Measurements from ENCODE around the gene ABCA2.

DNA sequence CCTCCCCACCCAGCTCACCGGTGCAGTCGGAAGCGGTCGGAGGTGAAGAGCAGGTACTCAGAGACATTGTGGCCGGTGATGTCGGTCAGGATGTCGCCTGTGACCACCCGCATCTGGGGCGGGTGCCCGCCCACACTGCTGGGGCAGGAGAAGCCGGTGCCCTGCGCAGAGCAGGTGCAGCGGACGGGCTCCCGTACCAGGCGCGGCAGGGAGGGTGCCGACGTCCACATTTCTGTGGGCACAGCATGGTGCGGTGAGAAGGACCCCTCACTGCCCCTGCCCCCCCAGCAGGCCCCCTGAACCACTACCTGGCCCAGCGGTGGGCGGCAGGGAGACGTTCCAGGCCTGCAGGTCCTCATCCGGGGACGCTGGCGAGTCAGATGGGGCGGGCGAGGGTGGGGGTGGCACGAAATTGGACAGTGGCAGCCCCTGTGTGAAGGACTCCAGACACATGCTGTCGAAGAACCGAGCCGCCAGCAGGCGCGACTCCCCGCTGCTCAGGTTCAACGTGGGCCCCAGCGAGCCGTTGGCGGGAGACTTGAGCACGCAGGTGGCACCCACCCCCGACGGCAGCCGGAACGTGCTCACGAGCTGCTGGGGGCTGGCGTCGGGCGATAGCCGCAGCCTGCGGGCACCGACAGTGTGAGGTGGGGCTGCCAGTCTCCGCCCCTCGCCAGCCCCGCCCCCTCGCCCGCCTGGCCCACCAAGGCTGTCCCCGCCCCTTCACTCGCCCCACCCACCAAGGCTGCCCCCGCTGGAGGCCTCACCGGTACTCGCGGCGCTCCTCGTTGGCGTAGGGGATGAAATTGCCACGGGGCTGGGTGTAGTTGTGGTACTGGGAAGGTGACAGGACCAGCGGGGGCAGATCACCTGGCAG is 15.1 kb downstream of the ABCA2 start:
- TF ChIP-seq SMARCA4 (IDR thresholded peaks at IDR 0.05) = no peak
- TF ChIP-seq NFYB (IDR thresholded peaks at IDR 0.05; ENCODE audit: extremely low read depth, insufficient read length) = no peak
- no peak for TF ChIP-seq SREBF2 (CRISPR knock-in tag; IDR thresholded peaks at IDR 0.05)
- no peak for TF ChIP-seq ESRRA (IDR thresholded peaks at IDR 0.05; ENCODE audit: borderline replicate concordance, low read depth)
- TF ChIP-seq, protein P1, sequence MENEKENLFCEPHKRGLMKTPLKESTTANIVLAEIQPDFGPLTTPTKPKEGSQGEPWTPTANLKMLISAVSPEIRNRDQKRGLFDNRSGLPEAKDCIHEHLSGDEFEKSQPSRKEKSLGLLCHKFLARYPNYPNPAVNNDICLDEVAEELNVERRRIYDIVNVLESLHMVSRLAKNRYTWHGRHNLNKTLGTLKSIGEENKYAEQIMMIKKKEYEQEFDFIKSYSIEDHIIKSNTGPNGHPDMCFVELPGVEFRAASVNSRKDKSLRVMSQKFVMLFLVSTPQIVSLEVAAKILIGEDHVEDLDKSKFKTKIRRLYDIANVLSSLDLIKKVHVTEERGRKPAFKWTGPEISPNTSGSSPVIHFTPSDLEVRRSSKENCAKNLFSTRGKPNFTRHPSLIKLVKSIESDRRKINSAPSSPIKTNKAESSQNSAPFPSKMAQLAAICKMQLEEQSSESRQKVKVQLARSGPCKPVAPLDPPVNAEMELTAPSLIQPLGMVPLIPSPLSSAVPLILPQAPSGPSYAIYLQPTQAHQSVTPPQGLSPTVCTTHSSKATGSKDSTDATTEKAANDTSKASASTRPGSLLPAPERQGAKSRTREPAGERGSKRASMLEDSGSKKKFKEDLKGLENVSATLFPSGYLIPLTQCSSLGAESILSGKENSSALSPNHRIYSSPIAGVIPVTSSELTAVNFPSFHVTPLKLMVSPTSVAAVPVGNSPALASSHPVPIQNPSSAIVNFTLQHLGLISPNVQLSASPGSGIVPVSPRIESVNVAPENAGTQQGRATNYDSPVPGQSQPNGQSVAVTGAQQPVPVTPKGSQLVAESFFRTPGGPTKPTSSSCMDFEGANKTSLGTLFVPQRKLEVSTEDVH (IDR thresholded peaks at IDR 0.05; ENCODE audit: low read depth, partially characterized antibody) = no peak
- TF ChIP-seq EZH2 (IDR thresholded peaks at IDR 0.05; ENCODE audit: borderline replicate concordance, low read depth, low read length) = no peak
- no peak for TF ChIP-seq NRF1 (conservative IDR thresholded peaks at IDR 0.05 in 1 of 2, IDR thresholded peaks at IDR 0.05 in 1 of 2)
- no peak for TF ChIP-seq CHD1 (IDR thresholded peaks at IDR 0.05; ENCODE audit: low read length)
